Activated gamma-delta T cell treated with Interleukin-2 at 50 U/mL for 16 hours (primary cell): ENCODE results near the gene LRP4.

Source experiments
- DNase-seq: peaks from one replicate; pipeline ENCODE4 v3.0.0-alpha.2; 2020

The LRP4 gene

GRCh38 chr11:46917762-46918082 is 628 bp downstream of the LRP4 start:
- no peak for DNase-seq

- no peak for DNase-seq
Measured at GRCh38 chr11:46917109-46917761, 1.1 kb downstream of the LRP4 start.

- DNase-seq = no peak
Measured at GRCh38 chr11:46916286-46917108, 1.9 kb downstream of the LRP4 start.

GRCh38 chr11:46914910-46915309 is 3.4 kb downstream of the LRP4 start:
- DNase-seq = no peak

GRCh38 chr11:46914363-46914762 is 4.0 kb downstream of the LRP4 start:
- DNase-seq = no peak

GRCh38 chr11:46913484-46913883 is 4.9 kb downstream of the LRP4 start:
- DNase-seq = no peak

DNA sequence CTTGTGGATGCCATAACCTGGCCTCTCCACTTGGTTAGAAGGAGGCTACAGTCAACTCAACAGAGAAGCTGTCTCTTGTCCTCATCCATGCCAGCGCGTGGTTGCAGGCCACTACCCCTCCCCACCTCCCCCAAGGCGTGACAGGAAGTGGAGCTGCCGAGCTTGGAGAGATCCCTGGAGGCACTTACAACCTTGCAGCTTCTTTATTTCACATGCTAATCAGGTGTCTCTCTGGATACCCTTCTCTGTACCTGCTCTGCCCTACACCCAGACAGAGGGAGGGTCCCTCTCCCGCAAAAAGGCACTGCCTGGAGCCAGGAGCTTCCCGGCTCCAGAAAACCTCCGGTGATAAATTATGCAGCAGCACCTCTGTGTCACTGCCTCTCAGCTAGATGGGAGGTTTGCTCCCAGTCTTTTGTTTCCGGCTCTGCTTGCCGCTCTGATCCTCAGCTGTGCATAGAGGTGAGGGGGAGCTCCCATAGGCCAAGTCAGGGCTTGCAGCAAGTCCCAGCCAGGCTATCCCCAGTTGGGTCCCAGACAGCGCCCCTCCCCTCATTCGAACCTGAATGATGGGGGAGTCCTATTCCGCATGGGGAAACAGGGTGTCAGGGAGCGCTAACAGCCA is 5.7 kb downstream of the LRP4 start:
- DNase-seq = no peak

DNA sequence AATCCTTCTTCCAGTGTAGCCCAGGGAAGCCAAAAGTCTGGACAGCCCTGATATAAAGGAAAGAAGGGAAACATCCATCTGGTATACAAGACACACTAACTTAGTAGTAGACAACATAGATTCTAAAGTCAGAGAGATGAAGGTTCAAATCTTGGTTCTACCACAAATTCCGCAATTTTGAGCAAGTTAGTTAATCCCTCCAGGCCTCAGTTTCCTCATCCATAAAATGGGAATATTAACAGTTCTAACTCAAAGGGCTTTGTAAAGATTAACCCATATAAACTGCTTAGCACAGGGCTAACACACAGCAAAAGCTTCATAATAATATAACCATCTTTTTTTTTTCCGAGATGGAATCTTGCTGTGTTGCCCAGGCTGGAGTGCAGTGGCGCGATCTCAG is 10.7 kb downstream of the LRP4 start:
- DNase-seq = no peak

DNA sequence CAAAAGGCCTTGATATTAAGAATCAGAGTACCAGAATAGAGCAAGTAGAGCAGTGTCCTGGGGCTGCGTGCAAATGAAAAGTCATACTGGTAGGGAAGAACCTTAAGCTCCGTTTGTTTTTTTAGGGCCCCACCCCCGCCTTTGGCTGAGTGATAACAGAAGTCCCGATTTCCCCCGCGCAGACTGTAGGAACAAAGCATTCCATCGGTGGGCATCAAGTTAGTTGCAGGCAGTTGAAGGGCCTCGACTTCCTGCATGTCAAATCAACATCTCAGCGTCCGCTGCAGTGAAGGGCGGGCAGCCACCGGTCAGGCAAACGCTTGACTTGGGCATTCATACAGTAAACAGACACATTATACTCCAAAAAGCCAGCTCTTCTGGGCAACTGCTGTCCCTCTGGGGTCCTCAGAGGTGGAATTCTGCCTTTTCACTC is 11.7 kb downstream of the LRP4 start:
- DNase-seq = no peak

GRCh38 chr11:46905806-46906205 is 12.5 kb downstream of the LRP4 start:
- DNase-seq = no peak

DNA sequence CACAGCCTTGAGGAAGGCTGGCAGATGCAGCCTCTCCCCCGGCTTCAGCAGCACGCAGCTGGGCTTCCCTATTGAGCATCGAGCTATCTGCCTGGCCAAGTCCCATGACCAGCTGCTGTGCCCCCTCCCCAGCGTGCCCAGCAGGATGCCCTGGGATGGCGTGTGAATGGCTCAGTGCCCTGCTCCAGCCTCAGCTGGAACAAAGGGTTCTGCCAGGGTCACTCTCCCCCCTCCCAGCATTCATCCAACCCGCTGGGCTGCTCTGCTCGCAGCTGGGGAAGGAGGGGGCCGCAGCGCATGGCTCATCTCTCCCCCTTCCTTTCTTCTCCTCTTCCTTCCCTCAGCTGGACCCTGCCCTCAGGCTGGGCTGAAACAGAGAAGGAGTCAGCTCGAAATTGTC is 14.5 kb downstream of the LRP4 start:
- no peak for DNase-seq

DNA sequence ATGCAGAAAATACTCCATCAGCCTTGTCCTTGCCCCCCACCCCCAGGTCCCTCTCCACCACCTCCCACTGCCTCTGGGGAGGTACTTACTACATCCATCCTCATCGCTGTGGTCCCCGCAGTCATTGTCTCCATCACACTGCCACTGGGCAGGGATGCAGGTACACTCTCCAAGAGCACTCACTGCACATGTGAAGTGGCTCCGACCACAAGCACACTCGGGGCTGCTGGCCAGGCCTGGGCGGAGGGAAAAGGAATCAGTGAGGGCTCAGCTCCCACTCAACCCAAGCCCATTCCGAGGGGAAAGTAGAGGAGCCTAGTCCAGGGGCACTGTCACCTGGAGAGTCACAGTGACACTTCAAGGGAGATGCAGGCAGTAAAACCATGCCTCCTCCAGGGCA is 15.7 kb downstream of the LRP4 start:
- DNase-seq = no peak

DNA sequence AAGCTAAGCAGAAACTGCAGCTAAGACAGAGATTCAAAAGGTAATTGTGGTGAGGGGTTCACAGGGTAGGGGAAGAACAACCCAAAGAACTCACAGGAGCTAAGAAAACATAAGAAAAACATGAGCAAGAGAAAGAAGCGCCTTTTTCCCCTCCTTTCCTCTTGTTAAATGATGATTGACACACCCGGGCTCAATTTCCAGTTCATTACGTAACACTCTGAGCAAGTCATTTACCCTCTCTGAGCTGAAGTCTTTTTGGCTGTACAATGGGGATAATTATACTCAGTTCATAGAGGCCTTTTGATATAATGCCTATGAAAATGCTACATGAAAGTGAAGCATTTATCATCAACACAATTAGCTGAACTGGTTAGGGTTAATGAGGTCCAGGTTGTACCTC is 17.2 kb downstream of the LRP4 start:
- DNase-seq = no peak

- DNase-seq = no peak
Measured at GRCh38 chr11:46900091-46900746, 18.1 kb downstream of the LRP4 start.

GRCh38 chr11:46899501-46900025 is 18.8 kb downstream of the LRP4 start:
- no peak for DNase-seq

GRCh38 chr11:46898396-46899095 is 19.8 kb downstream of the LRP4 start:
- DNase-seq = no peak

DNA sequence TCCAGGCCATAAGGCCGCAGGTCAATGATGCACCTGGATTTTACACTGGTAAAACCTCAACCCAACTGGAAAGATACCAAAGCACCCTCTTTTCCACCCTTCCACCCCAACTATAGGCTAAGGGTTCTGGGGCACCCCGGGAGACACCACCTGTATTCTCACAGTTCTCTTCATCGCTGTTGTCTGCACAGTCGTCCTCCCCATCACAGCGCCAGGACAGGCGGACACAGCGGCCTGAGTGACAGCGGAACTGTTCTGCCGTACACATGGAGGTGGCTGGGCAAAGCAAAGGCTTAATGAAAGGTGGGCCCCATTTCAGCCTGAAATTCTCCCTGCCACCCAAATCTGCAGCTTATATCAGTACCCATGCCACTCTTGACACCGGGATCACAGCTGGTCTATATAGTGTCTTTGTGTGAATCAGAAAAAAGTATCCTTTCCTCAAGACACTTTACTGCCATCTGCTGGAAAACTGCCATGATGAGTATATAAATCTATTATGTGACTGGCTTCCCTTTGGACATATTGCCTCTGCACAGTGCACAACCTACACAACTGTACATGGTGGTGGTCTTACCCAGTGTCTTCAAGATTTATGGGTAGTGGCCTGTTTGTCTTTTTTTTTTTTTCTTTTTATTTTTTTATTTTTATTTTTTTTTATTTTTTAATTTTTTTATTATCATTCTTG is 21.5 kb downstream of the LRP4 start:
- DNase-seq = no peak

- no peak for DNase-seq
Measured at GRCh38 chr11:46895821-46896220, 22.5 kb downstream of the LRP4 start.

DNA sequence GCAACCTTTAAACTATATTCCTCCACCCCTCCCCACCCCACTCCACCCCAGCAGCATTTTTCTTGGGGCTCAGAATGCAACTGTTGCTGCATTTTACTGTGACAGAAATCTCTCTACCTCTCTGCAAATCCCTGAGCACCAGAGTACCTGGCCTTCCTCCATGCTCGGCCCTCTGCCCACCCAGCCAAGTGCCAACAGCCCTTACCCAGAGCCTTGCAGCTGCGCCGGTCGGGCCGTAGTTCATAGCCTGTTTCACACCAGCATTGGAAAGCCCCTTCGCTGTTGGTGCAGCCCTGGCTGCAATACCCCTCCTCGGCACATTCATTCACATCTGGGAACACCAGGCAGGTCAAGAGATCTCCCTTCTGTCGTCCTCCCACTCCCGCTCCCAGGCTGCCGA is 23.4 kb downstream of the LRP4 start:
- DNase-seq = no peak

DNA sequence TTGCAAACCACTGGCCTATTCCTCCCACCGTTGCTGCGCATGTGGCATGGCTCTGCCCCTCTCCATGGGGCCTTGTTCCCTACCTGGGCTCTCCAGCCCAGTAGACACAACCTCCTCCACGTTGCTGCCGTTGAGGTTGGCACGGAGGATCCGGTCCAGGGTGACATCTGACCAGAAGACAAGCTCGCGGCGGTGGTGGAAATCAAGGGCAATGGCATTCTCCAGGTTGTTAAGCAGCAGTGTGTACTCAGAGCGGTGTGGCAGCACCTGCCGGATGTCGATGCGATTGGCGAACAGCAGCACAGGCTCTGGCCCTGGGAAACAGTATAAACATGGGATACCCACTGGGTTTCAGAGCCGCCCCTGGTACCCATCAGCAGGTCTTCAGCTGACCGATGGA is 23.8 kb downstream of the LRP4 start:
- DNase-seq = no peak

GRCh38 chr11:46892838-46893237 is 25.5 kb downstream of the LRP4 start:
- no peak for DNase-seq

DNA sequence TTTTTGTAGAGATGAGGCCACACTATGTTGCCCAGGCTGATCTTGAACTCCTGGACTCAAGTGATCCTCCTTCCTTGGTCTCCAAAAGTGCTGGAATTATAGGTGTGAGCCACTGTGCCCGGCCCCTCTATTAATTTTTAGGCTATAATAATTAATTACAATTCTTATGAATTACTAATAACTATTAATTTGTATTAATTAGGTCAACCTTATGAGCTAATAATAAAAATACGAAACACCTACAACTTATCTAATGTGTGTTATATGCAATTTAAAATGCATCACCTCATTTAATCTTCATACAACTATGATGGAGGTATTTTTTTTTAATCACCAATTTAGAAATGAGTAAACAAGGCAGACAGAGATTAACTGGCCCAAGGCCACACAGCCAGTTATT is 26.2 kb downstream of the LRP4 start:
- no peak for DNase-seq
